ENCODE measurements around the gene FKBP2. TPM values are rescaled to one million over a fixed set of nuclear protein-coding genes. Genes with fewer than 3 reads are reported as not detected.

FKBP2 gene
- total RNA-seq, 4 donors from 2014 or later: 38.2 to 101 (median 57.8) TPM

DNA sequence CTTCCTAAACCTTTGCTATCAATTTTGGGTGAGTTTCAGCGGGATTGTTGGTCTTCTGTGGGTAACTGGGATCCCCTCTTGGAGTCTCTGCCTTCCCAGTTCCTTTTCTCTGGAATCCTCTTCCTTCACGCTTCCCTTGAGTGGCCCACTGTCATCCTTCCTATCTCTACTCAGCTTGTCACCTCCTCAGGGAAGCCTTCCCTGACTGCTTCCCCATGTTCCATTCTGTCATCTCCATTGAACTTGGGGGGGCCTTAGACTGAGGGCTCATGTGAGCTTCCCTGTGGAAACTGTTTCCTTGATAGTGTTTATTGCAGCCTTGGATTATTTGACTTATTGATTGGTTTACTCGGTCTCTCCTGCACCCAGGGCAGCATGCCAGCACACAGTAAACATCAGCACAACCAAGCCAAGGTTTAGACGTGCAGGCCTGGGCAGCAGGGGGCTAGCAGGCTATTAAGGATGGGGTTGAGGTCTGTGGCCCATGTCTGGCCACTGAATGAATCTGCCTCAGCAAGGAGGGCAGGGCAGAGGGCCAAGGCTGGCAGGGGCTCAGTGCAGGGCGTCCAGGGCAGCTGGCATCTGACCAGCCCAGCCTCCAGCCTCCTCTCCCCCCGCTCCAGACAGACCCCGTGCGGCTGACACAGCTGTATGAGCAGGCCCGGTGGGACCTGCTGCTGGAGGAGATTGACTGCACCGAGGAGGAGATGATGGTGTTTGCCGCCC lies 22.1 kb upstream of the FKBP2 start:
- TF ChIP-seq CTCF (IDR thresholded peaks at IDR 0.05) (no peak), EP300 (IDR thresholded peaks at IDR 0.05) (no peak), POLR2A (IDR thresholded peaks at IDR 0.05) (no peak)
- H3K4me3 ChIP-seq: no peak overlapping the region
- no peaks in the 10 kb centered on the region for H3K27me3 ChIP-seq
- 54 to 60% methylated on average over 5 to 9 of the region's 11 CpGs for WGBS, 2 donors
- peaks cover 0 to 30% (median 0%) of the 10 kb centered on the region in 3 donors for H3K36me3 ChIP-seq
- no peaks in the 10 kb centered on the region for H3K9me3 ChIP-seq
- DNase-seq (ENCODE audit: low spot score in 2 of 2): no peak
- no peaks in the 10 kb centered on the region for H3K4me1 ChIP-seq
- H3K27ac ChIP-seq: no peak overlapping the region

GRCh38 chr11:64219354-64219684 lies 21.6 kb upstream of the FKBP2 start:
- Histone ChIP-seq H3K4me1 (peaks cover 0 to 2% (median 0%) of the 10 kb centered on the region in 4 donors), H3K27me3 (no peaks in the 10 kb centered on the region), H3K36me3 (peaks cover 0 to 35% (median 0%) of the 10 kb centered on the region in 3 donors), H3K9me3 (no peaks in the 10 kb centered on the region), H3K4me3 (no peak overlapping the region), H3K27ac (no peak overlapping the region)
- no peak for TF ChIP-seq POLR2A (IDR thresholded peaks at IDR 0.05)
- no peak for TF ChIP-seq CTCF (IDR thresholded peaks at IDR 0.05)
- no peak for TF ChIP-seq EP300 (IDR thresholded peaks at IDR 0.05)
- no peak for DNase-seq (ENCODE audit: low spot score in 2 of 2)
- 80 to 89% methylated on average over 6 of the region's 7 CpGs for WGBS, 2 donors

DNA sequence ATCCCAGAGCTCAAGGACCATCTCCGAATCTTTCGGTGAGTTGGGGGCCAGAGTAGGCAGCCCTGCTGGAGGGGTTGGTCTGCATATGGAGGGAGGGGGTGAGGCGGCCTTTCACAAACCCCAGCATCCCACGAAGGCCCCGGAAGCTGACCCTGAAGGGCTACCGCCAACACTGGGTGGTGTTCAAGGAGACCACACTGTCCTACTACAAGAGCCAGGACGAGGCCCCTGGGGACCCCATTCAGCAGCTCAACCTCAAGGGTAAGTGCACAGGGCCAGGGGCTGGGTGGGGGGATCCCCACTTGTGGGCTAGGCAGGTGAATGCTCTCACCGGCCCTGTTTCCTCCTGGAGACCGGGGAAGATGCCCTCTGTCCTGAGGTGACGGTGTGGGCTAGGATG lies 21.1 kb upstream of the FKBP2 start:
- H3K4me3 ChIP-seq: no peak overlapping the region
- peaks cover 0 to 39% (median 0%) of the 10 kb centered on the region in 3 donors for H3K36me3 ChIP-seq
- no peak for DNase-seq (ENCODE audit: low spot score in 2 of 2)
- H3K9me3 ChIP-seq: no peaks in the 10 kb centered on the region
- no peaks in the 10 kb centered on the region for H3K27me3 ChIP-seq
- WGBS, 2 donors: 82 to 86% methylated on average over 10 of the region's 10 CpGs
- TF ChIP-seq EP300 (IDR thresholded peaks at IDR 0.05) (no peak), CTCF (IDR thresholded peaks at IDR 0.05) (no peak), POLR2A (IDR thresholded peaks at IDR 0.05) (no peak)
- H3K4me1 ChIP-seq: peaks cover 0 to 6% (median 0%) of the 10 kb centered on the region in 4 donors
- no peak overlapping the region for H3K27ac ChIP-seq

- TF ChIP-seq POLR2A (IDR thresholded peaks at IDR 0.05): no peak
- no peak for TF ChIP-seq CTCF (IDR thresholded peaks at IDR 0.05)
- TF ChIP-seq EP300 (IDR thresholded peaks at IDR 0.05): no peak
- H3K27me3 ChIP-seq: no peaks in the 10 kb centered on the region
- no peak overlapping the region for H3K4me3 ChIP-seq
- H3K36me3 ChIP-seq: peaks cover 0 to 39% (median 0%) of the 10 kb centered on the region in 3 donors
- 76 to 84% methylated on average over 14 to 17 of the region's 17 CpGs for WGBS, 2 donors
- no peaks in the 10 kb centered on the region for H3K9me3 ChIP-seq
- no peak for DNase-seq (ENCODE audit: low spot score in 2 of 2)
- H3K4me1 ChIP-seq: peaks cover 0 to 11% (median 2%) of the 10 kb centered on the region in 4 donors
- no peak overlapping the region for H3K27ac ChIP-seq
These were observed 20.6 kb upstream of the FKBP2 start for GRCh38 chr11:64220271-64220670.

DNA sequence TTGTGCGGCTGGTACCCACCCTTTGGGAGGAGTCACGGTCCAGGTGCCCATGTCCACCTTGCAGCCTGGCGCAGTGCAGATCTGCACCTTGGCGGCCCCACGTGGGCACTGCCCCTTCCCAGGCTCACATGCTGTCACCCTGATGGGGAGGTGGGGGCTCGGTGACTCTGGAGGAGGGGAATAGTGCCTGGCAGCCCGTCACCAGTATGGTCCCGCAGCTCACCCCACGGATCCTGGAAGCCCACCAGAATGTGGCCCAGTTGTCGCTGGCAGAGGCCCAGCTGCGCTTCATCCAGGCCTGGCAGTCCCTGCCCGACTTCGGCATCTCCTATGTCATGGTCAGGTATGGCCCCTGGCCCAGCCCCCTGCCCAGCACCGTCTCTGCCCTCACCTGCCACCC lies 20.1 kb upstream of the FKBP2 start:
- Histone ChIP-seq H3K4me3 (no peak overlapping the region), H3K27ac (no peak overlapping the region), H3K36me3 (peaks cover 0 to 39% (median 0%) of the 10 kb centered on the region in 3 donors), H3K4me1 (peaks cover 0 to 16% (median 2%) of the 10 kb centered on the region in 4 donors), H3K9me3 (no peaks in the 10 kb centered on the region), H3K27me3 (no peaks in the 10 kb centered on the region)
- no peak for DNase-seq (ENCODE audit: low spot score in 2 of 2)
- WGBS, 2 donors: 91 to 92% methylated on average over 7 to 9 of the region's 14 CpGs
- TF ChIP-seq EP300 (IDR thresholded peaks at IDR 0.05) (no peak), POLR2A (IDR thresholded peaks at IDR 0.05) (no peak), CTCF (IDR thresholded peaks at IDR 0.05) (no peak)
